Measurements from ENCODE around the gene DNAH9.

DNA sequence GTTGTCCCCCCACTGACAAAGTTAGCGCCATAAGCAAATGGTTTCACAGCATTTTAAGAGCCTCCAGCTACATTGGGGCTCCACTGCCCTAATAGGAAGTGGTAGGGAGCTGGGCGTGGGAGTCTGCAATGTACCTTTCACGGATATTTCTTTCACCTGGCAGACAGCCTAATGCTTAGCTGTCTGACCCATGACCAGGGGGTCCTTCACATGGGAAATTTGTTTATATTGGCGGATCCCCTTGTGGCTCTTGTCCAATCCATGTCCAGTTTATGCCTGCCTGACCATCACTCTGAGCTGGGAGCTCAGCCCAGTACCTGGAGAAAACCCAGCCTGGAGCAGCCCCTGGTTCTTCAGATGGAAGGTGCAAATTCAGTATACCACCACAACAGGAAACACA, 254.0 kb downstream of the DNAH9 start:
- TF ChIP-seq, protein P1, sequence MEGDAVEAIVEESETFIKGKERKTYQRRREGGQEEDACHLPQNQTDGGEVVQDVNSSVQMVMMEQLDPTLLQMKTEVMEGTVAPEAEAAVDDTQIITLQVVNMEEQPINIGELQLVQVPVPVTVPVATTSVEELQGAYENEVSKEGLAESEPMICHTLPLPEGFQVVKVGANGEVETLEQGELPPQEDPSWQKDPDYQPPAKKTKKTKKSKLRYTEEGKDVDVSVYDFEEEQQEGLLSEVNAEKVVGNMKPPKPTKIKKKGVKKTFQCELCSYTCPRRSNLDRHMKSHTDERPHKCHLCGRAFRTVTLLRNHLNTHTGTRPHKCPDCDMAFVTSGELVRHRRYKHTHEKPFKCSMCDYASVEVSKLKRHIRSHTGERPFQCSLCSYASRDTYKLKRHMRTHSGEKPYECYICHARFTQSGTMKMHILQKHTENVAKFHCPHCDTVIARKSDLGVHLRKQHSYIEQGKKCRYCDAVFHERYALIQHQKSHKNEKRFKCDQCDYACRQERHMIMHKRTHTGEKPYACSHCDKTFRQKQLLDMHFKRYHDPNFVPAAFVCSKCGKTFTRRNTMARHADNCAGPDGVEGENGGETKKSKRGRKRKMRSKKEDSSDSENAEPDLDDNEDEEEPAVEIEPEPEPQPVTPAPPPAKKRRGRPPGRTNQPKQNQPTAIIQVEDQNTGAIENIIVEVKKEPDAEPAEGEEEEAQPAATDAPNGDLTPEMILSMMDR (IDR thresholded peaks at IDR 0.05; ENCODE audit: low read depth, low read length, missing input control), result no peak
- TF ChIP-seq, protein P2, sequence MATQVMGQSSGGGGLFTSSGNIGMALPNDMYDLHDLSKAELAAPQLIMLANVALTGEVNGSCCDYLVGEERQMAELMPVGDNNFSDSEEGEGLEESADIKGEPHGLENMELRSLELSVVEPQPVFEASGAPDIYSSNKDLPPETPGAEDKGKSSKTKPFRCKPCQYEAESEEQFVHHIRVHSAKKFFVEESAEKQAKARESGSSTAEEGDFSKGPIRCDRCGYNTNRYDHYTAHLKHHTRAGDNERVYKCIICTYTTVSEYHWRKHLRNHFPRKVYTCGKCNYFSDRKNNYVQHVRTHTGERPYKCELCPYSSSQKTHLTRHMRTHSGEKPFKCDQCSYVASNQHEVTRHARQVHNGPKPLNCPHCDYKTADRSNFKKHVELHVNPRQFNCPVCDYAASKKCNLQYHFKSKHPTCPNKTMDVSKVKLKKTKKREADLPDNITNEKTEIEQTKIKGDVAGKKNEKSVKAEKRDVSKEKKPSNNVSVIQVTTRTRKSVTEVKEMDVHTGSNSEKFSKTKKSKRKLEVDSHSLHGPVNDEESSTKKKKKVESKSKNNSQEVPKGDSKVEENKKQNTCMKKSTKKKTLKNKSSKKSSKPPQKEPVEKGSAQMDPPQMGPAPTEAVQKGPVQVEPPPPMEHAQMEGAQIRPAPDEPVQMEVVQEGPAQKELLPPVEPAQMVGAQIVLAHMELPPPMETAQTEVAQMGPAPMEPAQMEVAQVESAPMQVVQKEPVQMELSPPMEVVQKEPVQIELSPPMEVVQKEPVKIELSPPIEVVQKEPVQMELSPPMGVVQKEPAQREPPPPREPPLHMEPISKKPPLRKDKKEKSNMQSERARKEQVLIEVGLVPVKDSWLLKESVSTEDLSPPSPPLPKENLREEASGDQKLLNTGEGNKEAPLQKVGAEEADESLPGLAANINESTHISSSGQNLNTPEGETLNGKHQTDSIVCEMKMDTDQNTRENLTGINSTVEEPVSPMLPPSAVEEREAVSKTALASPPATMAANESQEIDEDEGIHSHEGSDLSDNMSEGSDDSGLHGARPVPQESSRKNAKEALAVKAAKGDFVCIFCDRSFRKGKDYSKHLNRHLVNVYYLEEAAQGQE (IDR thresholded peaks at IDR 0.05), result no peak
- TF ChIP-seq SP1 (IDR thresholded peaks at IDR 0.05) (no peak), NR2F2 (IDR thresholded peaks at IDR 0.05) (no peak)
- TF ChIP-seq, protein P3, sequence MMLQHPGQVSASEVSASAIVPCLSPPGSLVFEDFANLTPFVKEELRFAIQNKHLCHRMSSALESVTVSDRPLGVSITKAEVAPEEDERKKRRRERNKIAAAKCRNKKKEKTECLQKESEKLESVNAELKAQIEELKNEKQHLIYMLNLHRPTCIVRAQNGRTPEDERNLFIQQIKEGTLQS (IDR thresholded peaks at IDR 0.05), result no peak
- TF ChIP-seq, protein P4, sequence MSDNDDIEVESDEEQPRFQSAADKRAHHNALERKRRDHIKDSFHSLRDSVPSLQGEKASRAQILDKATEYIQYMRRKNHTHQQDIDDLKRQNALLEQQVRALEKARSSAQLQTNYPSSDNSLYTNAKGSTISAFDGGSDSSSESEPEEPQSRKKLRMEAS (IDR thresholded peaks at IDR 0.05), result no peak

Measured in liver (tissue), 3 donors.